ENCODE measurements around the gene TIPARP. TPM values are rescaled to one million over a fixed set of nuclear protein-coding genes. Genes with fewer than 3 reads are reported as not detected.

The TIPARP gene
- total and polyA plus RNA-seq, 2 of the 13 experiments (the other 11 are each of a cell fraction or from before 2014, with no cell fraction given): 7.3 to 19.7 TPM

- TF ChIP-seq DZIP1 (CRISPR knock-in tag; IDR thresholded peaks at IDR 0.05): 0 out of 2 replicates have a peak, but pooled peaks have one; percentile 2
- TF ChIP-seq ZNF225 (CRISPR knock-in tag; IDR thresholded peaks at IDR 0.05): no peak; the same call in 1 of the 2 replicates
- no peak for TF ChIP-seq SMARCC2 (IDR thresholded peaks at IDR 0.05)
- TF ChIP-seq GMEB1 (CRISPR knock-in tag; IDR thresholded peaks at IDR 0.05; ENCODE audit: borderline replicate concordance): peak; percentile 88
- peak; percentile 93 for TF ChIP-seq MAX (IDR thresholded peaks at IDR 0.05)
- peak; percentile 97 for TF ChIP-seq ZNF772 (CRISPR knock-in tag; IDR thresholded peaks at IDR 0.05)
- TF ChIP-seq TERF1 (CRISPR knock-in tag; IDR thresholded peaks at IDR 0.05): no peak
- TF ChIP-seq AHR (CRISPR knock-in tag; IDR thresholded peaks at IDR 0.05): peak; percentile 67; the same call in 1 of the 2 replicates
- TF ChIP-seq KAT8 (CRISPR knock-in tag; IDR thresholded peaks at IDR 0.05): peak; percentile 77
- TF ChIP-seq ATF7 (IDR thresholded peaks at IDR 0.05): no peak
- no peak; the same call in 1 of the 2 replicates for TF ChIP-seq ATF7 (CRISPR knock-in tag; IDR thresholded peaks at IDR 0.05)
- TF ChIP-seq ATF5 (CRISPR knock-in tag; IDR thresholded peaks at IDR 0.05; ENCODE audit: low read depth): no peak; the same call in 1 of the 2 replicates
- no peak; the same call in 1 of the 2 replicates for TF ChIP-seq TRAFD1 (CRISPR knock-in tag; IDR thresholded peaks at IDR 0.05; ENCODE audit: borderline replicate concordance)
- peak; percentile 92 for TF ChIP-seq FOXJ3 (CRISPR knock-in tag; IDR thresholded peaks at IDR 0.05; ENCODE audit: borderline replicate concordance)
- peak; percentile 94 for TF ChIP-seq ZNF317 (CRISPR knock-in tag; IDR thresholded peaks at IDR 0.05)
- TF ChIP-seq MYNN (CRISPR knock-in tag; IDR thresholded peaks at IDR 0.05; ENCODE audit: low read depth): no peak
- TF ChIP-seq ZNF878 (CRISPR knock-in tag; IDR thresholded peaks at IDR 0.05): no peak; the same call in none of the 2 replicates
- peak; percentile 60 for TF ChIP-seq NFYC (CRISPR knock-in tag; IDR thresholded peaks at IDR 0.05)
- peak; percentile 85 for TF ChIP-seq YEATS4 (CRISPR knock-in tag; IDR thresholded peaks at IDR 0.05; ENCODE audit: borderline replicate concordance)
- no peak for TF ChIP-seq NKX3-1 (CRISPR knock-in tag; IDR thresholded peaks at IDR 0.05)
- TF ChIP-seq XBP1 (CRISPR knock-in tag; IDR thresholded peaks at IDR 0.05): no peak
Observed at GRCh38 chr3:156674046-156674910, at the start of gene TIPARP (continued).
